GM12878 (cell line): ENCODE measurements around the gene RCAN2.

Experiments
- CBX5 ChIP-seq: sonication (generic); IDR thresholded peaks from 2 replicates; pipeline ENCODE4 v1.6.1; 2016; ENCODE audit warnings: low read depth, moderate library complexity, mild to moderate bottlenecking, inconsistent platforms
- CREB1 ChIP-seq: IDR thresholded peaks from 2 replicates; pipeline ENCODE4 v1.6.1; 2012; ENCODE audit warnings: low read depth, mild to moderate bottlenecking, inconsistent platforms
- EP300 ChIP-seq, 2 experiments: fragments of 150-350 bp in 1 of 2; IDR thresholded peaks; 2 replicates each; pipeline ENCODE4 v1.6.1; 2011 to 2012; ENCODE audit warnings: low read depth in 2 of 2, low read length in 2 of 2, borderline replicate concordance in 1 of 2, improper control_type of control experiment in 1 of 2, inconsistent platforms in 1 of 2; ENCODE audit not compliant: control insufficient read depth in 1 of 2
- HDAC6 ChIP-seq: fragments of 200-600 bp; sonication (generic); IDR thresholded peaks from one replicate; pipeline ENCODE4 v1.8.0; 2017; ENCODE audit warnings: antibody characterized with exemption; ENCODE audit not compliant: unreplicated experiment
- KDM1A ChIP-seq: fragments of 200-600 bp; sonication (generic); IDR thresholded peaks from 2 replicates; pipeline ENCODE4 v1.6.1; 2016; ENCODE audit warnings: borderline replicate concordance
- PAX5 ChIP-seq: IDR thresholded peaks from 2 replicates; pipeline ENCODE4 v1.6.1; 2011; ENCODE audit warnings: low read depth, low read length, borderline replicate concordance
- TF ChIP-seq, protein P1 (sequence below): IDR thresholded peaks from 2 replicates; pipeline ENCODE4 v1.6.1; 2012; ENCODE audit warnings: low read depth, low read length, improper control_type of control experiment

DNA sequence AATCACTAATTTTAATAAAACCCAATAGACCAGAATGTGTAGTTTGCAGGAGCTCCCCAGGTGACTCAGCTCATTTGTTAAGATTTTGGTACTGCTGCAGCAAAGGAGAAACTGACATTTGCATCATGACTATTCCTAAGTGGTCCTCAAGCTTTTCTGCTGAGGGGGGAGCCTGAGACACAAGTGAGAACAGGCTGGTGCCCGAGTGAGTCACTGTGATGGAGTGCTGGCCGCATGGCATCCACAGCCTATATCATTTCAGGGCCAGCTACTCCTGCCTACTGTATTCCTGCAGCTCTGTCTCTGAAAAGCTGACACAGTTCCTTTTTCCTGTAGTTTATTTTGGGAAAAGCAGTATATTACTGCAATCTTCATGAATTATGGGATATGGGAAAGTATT, 206.8 kb downstream of the RCAN2 start:
- TF ChIP-seq EP300 (IDR thresholded peaks at IDR 0.05; ENCODE audit: borderline replicate concordance in 1 of 2, control insufficient read depth in 1 of 2, low read depth in 2 of 2, low read length in 2 of 2) = no peak
- no peak for TF ChIP-seq PAX5
- no peak for TF ChIP-seq KDM1A
- no peak for TF ChIP-seq HDAC6
- TF ChIP-seq, protein P1, sequence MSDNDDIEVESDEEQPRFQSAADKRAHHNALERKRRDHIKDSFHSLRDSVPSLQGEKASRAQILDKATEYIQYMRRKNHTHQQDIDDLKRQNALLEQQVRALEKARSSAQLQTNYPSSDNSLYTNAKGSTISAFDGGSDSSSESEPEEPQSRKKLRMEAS = no peak
- no peak for TF ChIP-seq CREB1
- no peak for TF ChIP-seq CBX5
